ENCODE measurements around the gene DPYD.

The DPYD gene

DNA sequence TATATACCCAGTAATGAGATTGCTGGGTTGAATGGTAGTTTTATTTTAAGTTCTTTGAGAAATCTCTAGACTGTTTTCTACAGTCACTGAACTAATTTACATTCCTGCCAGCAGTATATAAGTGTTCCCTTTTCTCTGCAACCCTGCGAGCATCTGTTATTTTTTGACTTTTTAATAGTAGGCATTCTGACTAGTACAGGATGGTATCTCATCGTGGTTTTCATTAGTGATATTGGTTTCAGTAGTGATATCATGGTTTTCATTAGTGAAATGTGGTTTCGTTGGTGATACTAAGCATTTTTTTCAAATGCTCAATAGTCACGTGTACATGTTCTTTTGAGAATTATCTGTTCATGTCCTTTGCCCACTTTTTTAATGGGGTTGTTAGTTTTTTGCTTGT is 882.4 kb downstream of the DPYD start:
- DNase-seq (ENCODE audit: low read depth, low spot score): peak; percentile 45
- H3K4me3 ChIP-seq (ENCODE audit: low read depth, low read length): no peak overlapping the region
- in situ Hi-C loops (cut with HindIII; ENCODE audit: low sequenced_read_pairs): no loop called here
- TF ChIP-seq, protein P1, sequence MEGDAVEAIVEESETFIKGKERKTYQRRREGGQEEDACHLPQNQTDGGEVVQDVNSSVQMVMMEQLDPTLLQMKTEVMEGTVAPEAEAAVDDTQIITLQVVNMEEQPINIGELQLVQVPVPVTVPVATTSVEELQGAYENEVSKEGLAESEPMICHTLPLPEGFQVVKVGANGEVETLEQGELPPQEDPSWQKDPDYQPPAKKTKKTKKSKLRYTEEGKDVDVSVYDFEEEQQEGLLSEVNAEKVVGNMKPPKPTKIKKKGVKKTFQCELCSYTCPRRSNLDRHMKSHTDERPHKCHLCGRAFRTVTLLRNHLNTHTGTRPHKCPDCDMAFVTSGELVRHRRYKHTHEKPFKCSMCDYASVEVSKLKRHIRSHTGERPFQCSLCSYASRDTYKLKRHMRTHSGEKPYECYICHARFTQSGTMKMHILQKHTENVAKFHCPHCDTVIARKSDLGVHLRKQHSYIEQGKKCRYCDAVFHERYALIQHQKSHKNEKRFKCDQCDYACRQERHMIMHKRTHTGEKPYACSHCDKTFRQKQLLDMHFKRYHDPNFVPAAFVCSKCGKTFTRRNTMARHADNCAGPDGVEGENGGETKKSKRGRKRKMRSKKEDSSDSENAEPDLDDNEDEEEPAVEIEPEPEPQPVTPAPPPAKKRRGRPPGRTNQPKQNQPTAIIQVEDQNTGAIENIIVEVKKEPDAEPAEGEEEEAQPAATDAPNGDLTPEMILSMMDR (IDR thresholded peaks at IDR 0.05; ENCODE audit: low read depth, low read length): no peak

DNA sequence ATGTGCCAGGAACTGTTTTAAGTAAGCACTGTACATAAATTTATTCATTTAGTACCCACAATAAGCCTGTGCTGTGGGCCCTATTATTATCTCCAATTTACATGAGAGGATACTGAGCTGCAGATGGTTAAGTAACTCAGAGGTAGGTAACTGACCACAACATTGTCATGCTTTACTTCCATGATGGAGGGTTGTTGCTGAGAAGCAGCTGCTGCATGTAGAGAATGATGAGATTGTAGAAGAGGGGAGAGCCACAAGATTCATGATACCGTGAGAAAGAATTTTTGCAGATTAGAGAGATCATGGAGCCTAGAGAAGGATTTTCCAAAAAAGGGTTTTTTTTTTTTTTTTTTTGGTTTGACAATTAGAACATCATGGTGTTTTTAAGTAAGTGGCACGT is 886.2 kb downstream of the DPYD start:
- no peak for DNase-seq (ENCODE audit: low read depth, low spot score)
- in situ Hi-C loops (cut with HindIII; ENCODE audit: low sequenced_read_pairs): no loop called here
- no peak overlapping the region for H3K4me3 ChIP-seq (ENCODE audit: low read depth, low read length)
- TF ChIP-seq, protein P1 (IDR thresholded peaks at IDR 0.05; ENCODE audit: low read depth, low read length): no peak

DNA sequence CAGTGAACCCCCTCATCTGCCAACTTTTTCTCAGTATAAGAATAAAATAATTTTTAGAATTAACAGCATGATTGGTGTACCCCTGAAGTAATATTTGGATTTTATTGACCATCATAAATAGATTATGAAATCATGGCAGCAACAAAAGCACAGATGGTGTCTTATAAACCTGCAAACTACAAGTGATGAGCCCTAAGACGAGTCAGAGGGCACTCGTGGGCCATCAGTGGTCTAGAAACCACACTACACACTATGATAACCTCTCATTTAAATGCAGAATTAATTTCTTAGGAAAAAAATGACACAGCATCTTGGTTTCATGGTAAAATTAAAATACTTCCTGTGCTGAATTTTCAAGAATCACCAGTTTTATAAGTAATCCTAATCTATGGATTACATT is 886.9 kb downstream of the DPYD start:
- TF ChIP-seq, protein P1 (IDR thresholded peaks at IDR 0.05; ENCODE audit: low read depth, low read length): no peak
- no peak overlapping the region for H3K4me3 ChIP-seq (ENCODE audit: low read depth, low read length)
- in situ Hi-C loops (cut with HindIII; ENCODE audit: low sequenced_read_pairs): no loop called here
- DNase-seq (ENCODE audit: low read depth, low spot score): no peak
